ENCODE measurements around the gene NBEAL2. TPM values are rescaled to one million over a fixed set of nuclear protein-coding genes. Genes with fewer than 3 reads are reported as not detected.

Gene NBEAL2
- total and polyA plus RNA-seq, 4 donors: 10.2 to 22.1 (median 16.4) TPM

DNA sequence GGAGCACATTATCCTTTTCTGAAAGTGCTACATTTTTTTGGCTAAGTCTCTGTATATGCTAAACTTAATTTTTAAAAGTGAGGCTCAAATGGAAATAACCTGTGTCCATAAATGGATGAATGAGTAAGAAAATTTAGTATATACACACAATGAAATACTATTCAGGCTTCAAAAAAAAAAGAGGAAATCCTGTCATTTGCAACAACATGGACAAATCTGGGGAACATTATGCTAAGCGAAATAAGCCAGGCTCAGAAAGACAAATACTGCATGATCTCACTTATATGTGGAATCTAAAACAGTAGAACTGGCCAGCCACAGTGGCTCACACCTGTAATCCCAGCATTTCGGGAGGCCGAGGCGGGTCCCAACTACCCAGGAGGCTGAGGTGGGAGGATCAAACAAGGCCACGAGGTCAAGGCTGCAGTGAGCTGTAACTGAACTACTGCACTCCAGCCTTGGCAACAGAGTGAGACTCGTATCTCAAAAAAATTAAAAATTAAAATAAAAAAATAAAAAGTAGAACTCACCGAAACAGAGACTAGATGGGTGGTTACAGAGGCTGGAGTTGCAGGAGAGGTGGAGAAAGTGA, 28.7 kb upstream of the NBEAL2 start:
- Histone ChIP-seq H3K36me3 (ENCODE audit: control insufficient read depth, insufficient read depth, low read length) (peaks cover 19% of the 10 kb centered on the region), H3K4me3 (ENCODE audit: low read depth, low read length) (no peak overlapping the region), H3K9me3 (ENCODE audit: control insufficient read depth, insufficient read depth, low read length) (no peaks in the 10 kb centered on the region), H3K4me1 (ENCODE audit: control insufficient read depth, insufficient read depth, low read length) (peaks cover 17% of the 10 kb centered on the region), H3K27ac (ENCODE audit: low read depth, low read length) (no peak overlapping the region), H3K27me3 (ENCODE audit: control insufficient read depth, insufficient read depth, low read length) (no peaks in the 10 kb centered on the region)
- no peak for DNase-seq (ENCODE audit: low read depth in 4 of 6, low spot score in 6 of 6)
- WGBS (ENCODE audit: insufficient coverage): 97% methylated on average over 5 of the region's 7 CpGs

DNA sequence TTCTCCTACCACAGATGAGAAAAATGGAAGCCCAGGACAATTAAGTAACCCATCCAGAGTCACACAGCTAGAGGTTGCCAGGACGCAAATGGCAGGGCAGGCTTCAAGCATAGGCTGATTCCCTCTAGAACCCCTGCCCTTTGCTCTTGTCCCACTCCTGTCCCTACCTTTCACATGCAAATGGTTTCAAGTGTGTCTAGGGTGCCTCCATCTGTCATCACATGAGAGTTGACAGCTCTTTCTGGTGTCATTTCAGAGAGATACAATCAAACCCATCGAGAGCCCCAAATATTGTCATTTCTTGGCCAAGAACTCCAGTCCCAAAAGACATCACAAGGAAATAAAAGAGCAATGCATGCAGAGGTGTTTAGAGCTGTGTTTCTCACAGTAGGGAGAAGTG, 26.7 kb upstream of the NBEAL2 start:
- peaks cover 6% of the 10 kb centered on the region for H3K36me3 ChIP-seq (ENCODE audit: control insufficient read depth, insufficient read depth, low read length)
- peaks cover 22% of the 10 kb centered on the region for H3K4me1 ChIP-seq (ENCODE audit: control insufficient read depth, insufficient read depth, low read length)
- H3K4me3 ChIP-seq (ENCODE audit: low read depth, low read length): no peak overlapping the region
- no peaks in the 10 kb centered on the region for H3K9me3 ChIP-seq (ENCODE audit: control insufficient read depth, insufficient read depth, low read length)
- no peak for DNase-seq (ENCODE audit: low read depth in 4 of 6, low spot score in 6 of 6)
- H3K27ac ChIP-seq (ENCODE audit: low read depth, low read length): no peak overlapping the region
- WGBS (ENCODE audit: insufficient coverage): 88% methylated on average over 1 of the region's 2 CpGs
- H3K27me3 ChIP-seq (ENCODE audit: control insufficient read depth, insufficient read depth, low read length): no peaks in the 10 kb centered on the region

DNA sequence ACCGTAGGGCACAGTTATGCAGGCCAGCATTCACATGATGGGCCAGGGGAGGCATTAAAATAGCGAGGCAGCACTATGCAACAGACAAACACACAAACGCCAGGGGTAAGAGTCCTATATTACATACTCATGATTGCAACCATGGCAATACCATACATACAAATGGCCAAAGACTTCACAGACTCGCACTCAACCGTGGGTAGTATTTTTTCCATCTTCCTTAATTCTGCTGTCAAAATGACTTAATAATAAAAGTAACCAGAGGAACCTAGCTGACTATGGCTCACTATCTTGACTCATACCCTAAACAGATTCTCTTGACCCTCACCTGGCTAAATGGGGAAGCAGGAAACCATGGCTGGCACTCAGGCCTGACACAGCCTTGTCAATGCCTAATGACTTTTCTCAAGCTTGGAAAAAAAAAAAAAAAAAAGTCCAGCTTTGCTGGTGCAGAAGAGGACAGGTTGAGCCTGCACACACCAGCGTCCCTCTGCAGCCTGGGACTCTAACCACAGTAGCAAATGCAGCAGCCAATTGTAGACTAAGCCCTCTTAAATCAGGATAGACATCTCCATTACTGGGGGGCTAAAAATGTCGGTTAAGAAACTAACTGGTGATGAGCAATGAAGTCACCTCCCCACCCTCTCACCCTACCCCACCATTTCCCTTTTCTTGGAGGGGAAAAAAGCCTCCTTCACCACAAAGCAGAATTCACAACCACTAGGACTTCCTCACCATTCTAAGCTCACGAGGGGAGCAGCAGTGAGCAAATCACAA, 26.0 kb upstream of the NBEAL2 start:
- Histone ChIP-seq H3K4me1 (ENCODE audit: control insufficient read depth, insufficient read depth, low read length) (peaks cover 20% of the 10 kb centered on the region), H3K27ac (ENCODE audit: low read depth, low read length) (no peak overlapping the region), H3K4me3 (ENCODE audit: low read depth, low read length) (no peak overlapping the region), H3K36me3 (ENCODE audit: control insufficient read depth, insufficient read depth, low read length) (peaks cover 2% of the 10 kb centered on the region), H3K27me3 (ENCODE audit: control insufficient read depth, insufficient read depth, low read length) (no peaks in the 10 kb centered on the region), H3K9me3 (ENCODE audit: control insufficient read depth, insufficient read depth, low read length) (no peaks in the 10 kb centered on the region)
- 70% methylated on average over 4 of the region's 8 CpGs for whole genome bisulfite sequencing (ENCODE audit: insufficient coverage)
- no peak for DNase-seq (ENCODE audit: low read depth in 4 of 6, low spot score in 6 of 6)

DNA sequence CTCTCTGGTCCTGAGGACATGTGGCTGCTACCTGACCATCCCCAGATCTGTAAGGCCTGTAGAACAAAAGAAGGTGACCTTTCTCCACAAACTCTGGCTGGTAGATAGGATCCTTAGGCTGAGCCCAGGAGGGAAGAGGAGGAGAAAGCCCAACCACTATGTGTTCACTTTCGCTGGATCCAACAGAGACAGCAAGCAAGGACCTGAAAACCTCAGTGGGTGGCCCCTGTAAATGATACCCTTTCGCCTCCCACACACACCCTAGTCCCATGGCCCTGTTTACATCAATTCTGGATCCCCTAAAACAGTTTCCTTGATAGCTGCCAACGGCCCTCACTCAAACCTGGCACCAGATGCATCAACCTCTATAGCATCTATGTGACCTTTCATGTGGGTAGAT, 25.3 kb upstream of the NBEAL2 start:
- Histone ChIP-seq H3K9me3 (ENCODE audit: control insufficient read depth, insufficient read depth, low read length) (no peaks in the 10 kb centered on the region), H3K36me3 (ENCODE audit: control insufficient read depth, insufficient read depth, low read length) (no peaks in the 10 kb centered on the region), H3K27ac (ENCODE audit: low read depth, low read length) (no peak overlapping the region), H3K27me3 (ENCODE audit: control insufficient read depth, insufficient read depth, low read length) (no peaks in the 10 kb centered on the region), H3K4me3 (ENCODE audit: low read depth, low read length) (no peak overlapping the region), H3K4me1 (ENCODE audit: control insufficient read depth, insufficient read depth, low read length) (peaks cover 18% of the 10 kb centered on the region)
- DNase-seq (ENCODE audit: low read depth in 4 of 6, low spot score in 6 of 6): no peak
- no CpG with 5 or more reads among the region's 3 CpGs for WGBS (ENCODE audit: insufficient coverage)

DNA sequence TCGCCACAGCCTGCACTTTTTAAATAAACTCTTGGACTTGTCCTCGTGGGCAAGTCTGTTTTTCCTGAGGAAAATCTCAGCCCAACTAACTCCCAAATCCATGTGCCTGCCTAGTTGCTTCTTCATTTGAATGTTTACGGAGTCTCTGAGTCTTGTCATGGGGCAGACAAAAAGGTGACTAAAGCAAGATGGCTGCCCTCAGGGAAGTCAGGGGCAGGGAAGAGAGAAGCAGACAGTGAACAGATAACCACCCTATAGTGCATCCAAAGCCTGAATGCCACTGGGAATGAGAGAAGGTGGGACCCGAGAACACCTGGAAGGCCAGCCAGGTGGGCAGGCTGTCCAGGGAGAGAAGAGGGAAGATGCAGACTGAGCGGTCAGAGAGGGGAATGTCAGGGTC, 24.3 kb upstream of the NBEAL2 start:
- Histone ChIP-seq H3K36me3 (ENCODE audit: control insufficient read depth, insufficient read depth, low read length) (no peaks in the 10 kb centered on the region), H3K4me3 (ENCODE audit: low read depth, low read length) (no peak overlapping the region), H3K9me3 (ENCODE audit: control insufficient read depth, insufficient read depth, low read length) (no peaks in the 10 kb centered on the region), H3K27ac (ENCODE audit: low read depth, low read length) (no peak overlapping the region), H3K27me3 (ENCODE audit: control insufficient read depth, insufficient read depth, low read length) (no peaks in the 10 kb centered on the region), H3K4me1 (ENCODE audit: control insufficient read depth, insufficient read depth, low read length) (peaks cover 21% of the 10 kb centered on the region)
- no peak for DNase-seq (ENCODE audit: low read depth in 4 of 6, low spot score in 6 of 6)
- WGBS (ENCODE audit: insufficient coverage): 87% methylated on average over 4 of the region's 5 CpGs

DNA sequence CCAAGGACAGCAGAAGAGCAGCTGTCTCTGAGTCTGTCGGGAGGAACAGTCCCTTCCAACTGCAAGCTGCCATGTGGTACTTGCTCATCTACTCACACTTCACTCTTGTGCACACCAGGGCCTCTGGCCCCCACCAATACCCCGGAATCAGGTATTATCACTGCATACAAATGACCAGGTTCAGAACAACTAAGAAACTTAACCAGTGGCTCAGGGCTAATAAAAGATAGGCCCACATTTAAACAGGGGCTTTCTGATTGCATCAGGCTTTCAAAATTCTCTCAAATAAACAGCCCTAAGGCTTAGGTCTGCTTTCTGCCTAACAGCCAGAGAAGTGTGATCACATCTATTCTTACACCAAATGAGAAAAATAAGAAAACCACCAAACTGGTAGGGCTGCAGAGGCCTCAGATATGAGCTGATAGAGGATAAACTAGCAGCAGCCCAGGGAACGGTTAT, 23.6 kb upstream of the NBEAL2 start:
- no peak overlapping the region for H3K4me3 ChIP-seq (ENCODE audit: low read depth, low read length)
- H3K36me3 ChIP-seq (ENCODE audit: control insufficient read depth, insufficient read depth, low read length): peaks cover 2% of the 10 kb centered on the region
- no peaks in the 10 kb centered on the region for H3K27me3 ChIP-seq (ENCODE audit: control insufficient read depth, insufficient read depth, low read length)
- DNase-seq (ENCODE audit: low read depth in 4 of 6, low spot score in 6 of 6): no peak
- no peaks in the 10 kb centered on the region for H3K9me3 ChIP-seq (ENCODE audit: control insufficient read depth, insufficient read depth, low read length)
- no peak overlapping the region for H3K27ac ChIP-seq (ENCODE audit: low read depth, low read length)
- peaks cover 27% of the 10 kb centered on the region for H3K4me1 ChIP-seq (ENCODE audit: control insufficient read depth, insufficient read depth, low read length)
- 74% methylated on average over 3 of the region's 3 CpGs for WGBS (ENCODE audit: insufficient coverage)

DNA sequence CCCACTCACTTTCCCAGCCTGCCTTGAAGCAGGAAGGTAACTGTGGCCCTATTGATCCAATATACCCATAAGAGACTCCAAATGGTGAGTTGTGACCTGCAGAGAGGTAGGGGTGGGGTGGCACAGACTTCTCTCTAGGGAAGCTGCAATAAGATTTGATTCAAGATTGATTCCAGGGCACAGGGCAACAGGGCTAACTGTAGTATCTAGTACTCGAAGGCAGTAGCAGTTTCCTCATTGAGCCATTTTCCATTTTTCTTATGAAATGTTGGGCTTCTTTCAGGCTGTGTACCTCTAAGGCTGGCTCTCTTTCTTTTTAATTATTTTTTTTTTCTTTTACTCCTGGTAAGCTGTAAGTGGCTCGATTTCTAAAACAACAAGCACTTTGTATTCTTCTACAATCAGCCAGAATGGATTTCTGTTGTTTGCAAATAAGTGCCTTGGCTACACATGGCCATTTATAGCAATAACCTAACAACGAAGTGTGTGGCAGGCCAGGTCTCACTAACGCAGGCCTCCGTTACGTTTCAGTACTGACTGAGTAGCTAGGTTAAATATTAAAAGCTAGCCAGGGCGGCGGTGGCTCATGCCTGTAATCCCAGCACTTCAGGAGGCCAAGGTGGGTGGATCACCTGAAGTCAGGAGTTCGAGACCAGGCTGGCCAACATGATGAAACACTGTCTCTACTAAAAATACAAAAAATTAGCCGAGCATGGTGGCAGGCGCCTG, 22.2 kb upstream of the NBEAL2 start:
- 60% methylated on average over 6 of the region's 11 CpGs for WGBS (ENCODE audit: insufficient coverage)
- peaks cover 34% of the 10 kb centered on the region for H3K4me1 ChIP-seq (ENCODE audit: control insufficient read depth, insufficient read depth, low read length)

DNA sequence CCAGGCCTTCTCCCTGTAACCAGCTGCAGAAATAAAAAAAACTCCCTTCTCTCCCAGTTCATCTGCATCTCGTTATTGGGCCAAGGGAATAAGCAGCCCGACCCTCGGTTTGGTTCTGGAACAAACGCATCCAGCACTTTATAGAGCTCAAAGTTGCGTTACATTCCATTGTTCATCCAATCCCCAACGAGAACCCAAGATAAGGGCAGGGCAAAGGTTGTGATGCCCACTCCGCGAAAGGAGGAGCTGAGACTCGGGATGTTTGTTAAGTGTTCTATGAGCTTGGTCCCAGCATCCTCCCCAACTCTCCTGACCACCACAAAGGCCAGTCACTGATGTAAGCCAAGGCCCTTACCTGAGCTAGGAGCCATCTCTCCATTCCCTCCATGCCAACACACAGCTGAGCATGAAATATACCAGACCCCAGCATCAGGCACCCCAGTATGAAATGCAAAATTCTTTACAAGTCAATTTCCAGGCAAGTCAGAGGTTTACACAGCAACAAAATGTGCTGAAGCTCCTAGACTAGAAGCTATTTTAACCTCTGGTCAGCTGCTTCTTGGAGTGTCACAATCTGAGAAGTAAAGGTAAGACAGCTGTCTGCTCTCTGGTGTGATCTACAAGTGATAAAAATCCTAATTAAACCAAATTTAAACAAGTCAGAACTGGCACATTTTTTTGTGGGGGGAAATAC, 20.9 kb upstream of the NBEAL2 start:
- H3K9me3 ChIP-seq (ENCODE audit: control insufficient read depth, insufficient read depth, low read length): no peaks in the 10 kb centered on the region
- H3K36me3 ChIP-seq (ENCODE audit: control insufficient read depth, insufficient read depth, low read length): peaks cover 3% of the 10 kb centered on the region
- H3K4me3 ChIP-seq (ENCODE audit: low read depth, low read length): no peak overlapping the region
- no peaks in the 10 kb centered on the region for H3K27me3 ChIP-seq (ENCODE audit: control insufficient read depth, insufficient read depth, low read length)
- 64% methylated on average over 3 of the region's 9 CpGs for WGBS (ENCODE audit: insufficient coverage)
- H3K4me1 ChIP-seq (ENCODE audit: control insufficient read depth, insufficient read depth, low read length): peaks cover 34% of the 10 kb centered on the region
- no peak overlapping the region for H3K27ac ChIP-seq (ENCODE audit: low read depth, low read length)
- no peak for DNase-seq (ENCODE audit: low read depth in 4 of 6, low spot score in 6 of 6)

More for the DNA sequence above, 22.2 kb upstream of the NBEAL2 start:
- Histone ChIP-seq H3K27ac (ENCODE audit: low read depth, low read length) (no peak overlapping the region), H3K4me3 (ENCODE audit: low read depth, low read length) (no peak overlapping the region), H3K36me3 (ENCODE audit: control insufficient read depth, insufficient read depth, low read length) (peaks cover 3% of the 10 kb centered on the region), H3K9me3 (ENCODE audit: control insufficient read depth, insufficient read depth, low read length) (no peaks in the 10 kb centered on the region), H3K27me3 (ENCODE audit: control insufficient read depth, insufficient read depth, low read length) (no peaks in the 10 kb centered on the region)
- no peak for DNase-seq (ENCODE audit: low read depth in 4 of 6, low spot score in 6 of 6)

DNA sequence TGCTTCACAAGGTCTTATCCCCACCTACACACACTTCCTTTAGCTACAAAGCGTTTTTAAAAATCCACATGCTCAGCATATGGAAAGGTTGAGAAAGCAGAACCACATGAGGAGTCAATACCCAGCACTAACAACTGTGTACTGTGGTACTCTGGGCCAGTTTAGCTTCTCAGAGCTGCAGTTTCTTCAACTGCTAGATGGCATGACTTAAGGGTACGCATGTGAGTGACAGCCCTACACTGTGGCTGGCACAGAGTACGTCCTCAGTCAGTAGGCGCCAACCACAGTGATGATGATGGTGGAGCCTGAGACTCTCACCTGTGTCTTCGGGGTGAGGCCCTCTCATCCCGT, 20.3 kb upstream of the NBEAL2 start:
- no peak overlapping the region for H3K27ac ChIP-seq (ENCODE audit: low read depth, low read length)
- no peaks in the 10 kb centered on the region for H3K27me3 ChIP-seq (ENCODE audit: control insufficient read depth, insufficient read depth, low read length)
- peaks cover 34% of the 10 kb centered on the region for H3K4me1 ChIP-seq (ENCODE audit: control insufficient read depth, insufficient read depth, low read length)
- WGBS (ENCODE audit: insufficient coverage): 97% methylated on average over 5 of the region's 6 CpGs
- DNase-seq (ENCODE audit: low read depth in 4 of 6, low spot score in 6 of 6): no peak
- no peak overlapping the region for H3K4me3 ChIP-seq (ENCODE audit: low read depth, low read length)
- peaks cover 3% of the 10 kb centered on the region for H3K36me3 ChIP-seq (ENCODE audit: control insufficient read depth, insufficient read depth, low read length)
- H3K9me3 ChIP-seq (ENCODE audit: control insufficient read depth, insufficient read depth, low read length): no peaks in the 10 kb centered on the region

Data from spinal cord (tissue), 10 donors.